Subcutaneous adipose tissue (tissue), 4 donors: ENCODE results near the gene GCFC2. TPM values are rescaled to one million over a fixed set of nuclear protein-coding genes. Genes with fewer than 3 reads are reported as not detected.

Experiments
- total RNA-seq, 4 donors: library from RNA; depleted of rRNA; stranded (reverse); fragments of >200 nt; gene quantifications; one replicate each; pipeline ENCODE4 v1.1.0, GENCODE V29; 2016
- TF ChIP-seq, protein P1 (sequence below): fragments of 450-650 bp; IDR thresholded peaks from one replicate; pipeline ENCODE4 v1.5.1; 2016; ENCODE audit warnings: low read depth, mild to moderate bottlenecking, control low read depth, antibody characterized with exemption, moderate library complexity

GCFC2 gene
- total RNA-seq, 4 donors from 2014 or later = 25.2 to 39.9 (median 33.9) TPM

DNA sequence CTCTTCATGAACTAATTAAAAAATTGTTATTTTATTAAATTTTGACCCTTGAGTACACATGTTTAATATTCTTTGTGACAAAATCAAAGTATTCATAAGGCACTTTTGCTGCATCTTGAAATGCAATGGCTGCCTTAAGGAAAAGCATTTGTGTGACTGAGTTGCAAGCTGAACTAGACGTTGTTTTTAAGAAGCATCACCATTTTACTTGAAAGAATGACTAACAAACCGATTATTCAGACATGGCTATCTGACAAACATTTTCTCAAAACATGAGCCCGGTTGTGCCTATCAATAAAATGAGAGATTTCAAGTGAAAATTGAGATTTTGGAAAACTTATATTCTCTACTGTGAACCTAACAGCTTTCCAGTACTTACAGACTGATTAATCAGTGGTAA, 2.8 kb downstream of the GCFC2 start:
- TF ChIP-seq, protein P1, sequence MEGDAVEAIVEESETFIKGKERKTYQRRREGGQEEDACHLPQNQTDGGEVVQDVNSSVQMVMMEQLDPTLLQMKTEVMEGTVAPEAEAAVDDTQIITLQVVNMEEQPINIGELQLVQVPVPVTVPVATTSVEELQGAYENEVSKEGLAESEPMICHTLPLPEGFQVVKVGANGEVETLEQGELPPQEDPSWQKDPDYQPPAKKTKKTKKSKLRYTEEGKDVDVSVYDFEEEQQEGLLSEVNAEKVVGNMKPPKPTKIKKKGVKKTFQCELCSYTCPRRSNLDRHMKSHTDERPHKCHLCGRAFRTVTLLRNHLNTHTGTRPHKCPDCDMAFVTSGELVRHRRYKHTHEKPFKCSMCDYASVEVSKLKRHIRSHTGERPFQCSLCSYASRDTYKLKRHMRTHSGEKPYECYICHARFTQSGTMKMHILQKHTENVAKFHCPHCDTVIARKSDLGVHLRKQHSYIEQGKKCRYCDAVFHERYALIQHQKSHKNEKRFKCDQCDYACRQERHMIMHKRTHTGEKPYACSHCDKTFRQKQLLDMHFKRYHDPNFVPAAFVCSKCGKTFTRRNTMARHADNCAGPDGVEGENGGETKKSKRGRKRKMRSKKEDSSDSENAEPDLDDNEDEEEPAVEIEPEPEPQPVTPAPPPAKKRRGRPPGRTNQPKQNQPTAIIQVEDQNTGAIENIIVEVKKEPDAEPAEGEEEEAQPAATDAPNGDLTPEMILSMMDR = no peak

DNA sequence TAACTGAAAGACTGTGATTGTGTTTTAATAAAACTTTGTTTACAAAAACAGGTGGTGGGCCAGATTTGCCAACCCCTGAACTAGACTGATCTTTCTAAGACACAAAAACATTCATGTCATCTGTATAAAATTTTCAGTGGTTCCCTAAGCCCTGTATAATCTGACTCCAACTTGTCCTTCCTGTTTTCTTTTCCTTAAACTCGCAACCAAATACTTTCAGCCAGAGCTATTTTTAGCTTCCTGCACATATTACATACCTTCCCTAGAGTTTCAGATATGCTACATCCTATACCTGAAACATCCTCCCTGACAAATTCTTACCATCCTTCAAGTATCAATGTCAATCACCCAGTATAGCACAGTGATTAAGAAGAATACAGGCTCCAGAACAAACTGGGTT, 4.8 kb downstream of the GCFC2 start:
- TF ChIP-seq, protein P1 = no peak

DNA sequence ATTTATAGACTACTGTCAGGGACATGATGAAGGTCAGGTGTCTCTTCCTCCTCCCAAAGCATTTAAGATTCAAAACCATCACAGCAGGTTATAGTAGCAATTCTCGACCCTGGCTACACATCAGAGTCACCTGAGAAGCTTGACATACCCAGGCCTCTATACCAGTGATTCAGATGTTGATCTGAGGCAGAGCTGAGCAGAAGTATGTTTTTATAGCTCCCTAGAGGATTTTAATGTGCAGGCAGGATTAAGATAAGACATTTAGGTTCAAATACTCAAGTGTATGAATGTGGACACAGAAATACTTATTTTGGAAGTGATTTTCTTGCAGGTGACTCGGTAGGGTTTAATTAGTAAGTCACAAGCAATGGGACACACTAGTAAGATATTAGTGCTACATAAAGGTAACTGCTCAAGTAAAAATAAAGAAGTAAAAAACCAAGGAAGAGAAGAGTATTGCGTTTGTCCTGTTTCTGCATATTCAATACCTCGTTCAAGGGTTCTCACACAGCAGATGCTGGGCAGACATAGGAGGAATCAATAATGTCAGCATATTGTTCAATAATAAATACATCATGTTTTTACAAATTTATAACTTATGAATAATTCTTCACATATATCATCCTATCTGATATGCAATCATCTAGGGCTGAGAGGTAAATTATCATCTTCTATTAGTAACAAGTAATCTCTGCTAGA, 7.0 kb downstream of the GCFC2 start:
- TF ChIP-seq, protein P1 = no peak

DNA sequence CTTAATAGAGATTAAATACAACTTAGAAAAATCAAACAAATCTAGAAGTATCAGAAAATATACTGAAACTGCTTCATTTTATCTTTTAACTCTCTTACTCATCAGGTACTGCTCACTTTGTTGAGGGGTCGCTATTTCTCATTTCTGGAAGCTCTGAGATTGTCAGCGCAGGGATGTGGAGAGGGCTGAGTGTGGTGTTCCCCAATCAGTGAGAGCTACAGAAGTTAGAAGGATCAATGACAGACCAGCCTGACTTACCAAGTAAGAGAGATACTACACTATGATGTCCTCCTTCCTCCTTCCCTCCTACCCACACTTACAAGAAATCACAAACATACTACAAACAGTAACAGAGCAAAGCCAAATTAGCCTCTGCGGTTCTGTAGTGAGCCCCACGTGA, 8.1 kb downstream of the GCFC2 start:
- TF ChIP-seq, protein P1 = no peak

DNA sequence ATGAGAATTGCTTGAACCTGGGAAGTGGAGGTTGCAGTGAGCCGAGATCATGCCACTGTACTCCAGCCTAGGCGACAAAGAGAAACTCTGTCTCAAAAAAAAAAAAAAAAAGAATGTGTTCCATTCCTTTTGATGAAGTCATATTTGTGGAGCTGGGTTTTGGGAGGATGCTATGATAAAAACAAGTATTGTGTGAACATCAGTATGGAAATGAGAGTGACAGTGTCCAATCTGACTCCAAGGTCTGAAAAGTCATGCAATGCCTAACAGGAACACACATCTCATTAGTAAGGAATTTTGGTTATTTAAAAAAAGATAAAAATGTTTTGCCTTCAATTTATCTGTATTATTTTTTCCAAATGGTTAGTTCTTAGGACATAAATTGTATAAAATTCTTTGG, 11.8 kb downstream of the GCFC2 start:
- TF ChIP-seq, protein P1 = no peak

DNA sequence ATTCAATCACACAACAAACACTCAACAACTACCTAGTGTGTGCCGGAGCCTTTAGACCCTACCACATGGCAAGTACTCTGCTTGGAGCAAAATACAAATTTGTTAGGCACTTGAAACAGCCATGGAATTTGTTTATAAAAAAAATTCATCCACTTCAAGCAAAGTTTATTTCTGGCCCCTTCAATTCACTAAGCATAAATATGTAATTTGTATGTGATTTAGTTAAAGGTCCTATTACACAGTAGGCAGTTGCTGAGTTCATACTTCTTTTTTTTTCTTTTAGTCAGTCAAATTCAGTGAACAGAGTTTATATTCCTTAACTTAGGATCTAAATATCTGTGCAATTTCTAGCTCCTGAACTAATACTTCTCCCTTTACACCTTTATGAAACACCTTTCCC, 22.5 kb downstream of the GCFC2 start:
- TF ChIP-seq, protein P1 = no peak

DNA sequence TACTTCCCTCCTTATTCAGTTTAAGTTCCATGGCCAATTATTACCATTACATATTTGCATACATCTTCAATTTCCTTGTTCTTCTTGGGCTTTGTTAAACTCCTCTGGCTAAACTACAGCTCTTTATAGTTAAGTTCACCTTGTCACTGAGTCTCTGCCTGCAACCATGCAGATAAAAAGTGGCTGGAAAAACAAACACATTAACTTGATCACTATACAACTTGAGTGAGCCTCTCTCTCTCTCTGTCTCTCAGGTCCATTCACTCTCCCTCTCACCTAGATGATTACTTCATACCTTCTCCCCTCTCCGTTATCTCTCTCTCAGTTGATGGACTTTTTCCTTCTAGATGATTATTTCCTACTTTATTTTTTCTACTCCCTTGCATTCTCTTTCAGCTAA, 30.3 kb downstream of the GCFC2 start:
- TF ChIP-seq, protein P1 = no peak
